ENCODE measurements around the gene RFC2.
A peak's percentile ranks its signal among the peaks of the same experiment; 100 is the strongest.

RFC2 gene

DNA sequence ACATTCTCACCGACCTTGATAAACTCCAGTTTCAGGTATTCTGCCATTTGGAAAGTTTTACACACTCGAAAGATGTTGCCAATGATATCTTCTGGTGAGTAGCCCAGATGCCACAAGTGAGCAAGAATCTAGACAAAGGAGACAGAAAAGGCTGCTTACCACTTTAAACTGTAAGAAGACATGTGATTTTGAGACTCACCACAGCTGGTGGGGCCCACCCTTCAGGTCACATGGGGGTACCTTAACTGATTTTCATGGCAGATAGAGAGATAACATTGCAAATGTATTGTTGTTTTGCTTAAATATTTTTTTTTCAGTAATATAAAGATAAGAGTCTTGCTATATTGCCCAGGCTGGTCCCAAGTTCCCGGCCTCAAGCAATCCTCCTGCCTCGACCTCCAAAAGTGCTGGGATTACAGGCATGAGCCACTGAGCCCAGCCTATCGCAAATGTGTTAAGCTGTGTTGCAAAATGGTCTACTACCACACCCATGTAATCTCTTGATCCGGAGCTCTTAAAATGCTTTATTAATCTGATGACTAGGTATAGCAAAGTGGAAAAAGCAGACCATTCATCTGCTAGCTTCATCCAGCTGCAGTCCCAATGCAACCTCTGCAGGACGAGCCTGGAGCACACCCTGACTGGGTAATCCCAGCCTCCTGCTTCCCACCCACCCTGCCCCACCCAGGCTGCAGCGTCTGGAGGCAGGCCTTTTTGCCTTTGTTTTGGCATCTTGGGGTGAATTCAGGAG is 18.5 kb downstream of the RFC2 start:
- 0 out of 3 replicates have a peak, but pooled peaks have one; percentile 18 for ATAC-seq (ENCODE audit: insufficient read depth, low read depth)
- Histone ChIP-seq H3K4me3 (ENCODE audit: low read depth in 1 of 2, low read length in 2 of 2) (no peak overlapping the region), H4K20me1 (ENCODE audit: insufficient read depth, low read length) (peaks cover 12% of the 10 kb centered on the region; the same call in 1 of the 2 replicates), H3K4me1 (ENCODE audit: insufficient read depth, low read length) (peaks cover 42% of the 10 kb centered on the region), H3K9me3 (ENCODE audit: insufficient read depth, low read length, severe bottlenecking) (no peaks in the 10 kb centered on the region), H3K79me2 (ENCODE audit: insufficient read depth, low read length) (peaks cover 33% of the 10 kb centered on the region), H3K9ac (ENCODE audit: low read depth, low read length) (peak overlapping the region; percentile 30; the same call in 1 of the 2 replicates), H3K27me3 (ENCODE audit: insufficient read depth, low read length, poor library complexity) (no peaks in the 10 kb centered on the region), H3K4me2 (ENCODE audit: insufficient read depth, low read length) (no peak overlapping the region), H2AFZ (ENCODE audit: low read depth, low read length) (no peak overlapping the region), H3K27ac (ENCODE audit: low read length) (peak overlapping the region; percentile 73), H3K36me3 (ENCODE audit: insufficient read depth, low read length) (peaks cover 97% of the 10 kb centered on the region)
- no peak for DNase-seq
- TF ChIP-seq, protein P1, sequence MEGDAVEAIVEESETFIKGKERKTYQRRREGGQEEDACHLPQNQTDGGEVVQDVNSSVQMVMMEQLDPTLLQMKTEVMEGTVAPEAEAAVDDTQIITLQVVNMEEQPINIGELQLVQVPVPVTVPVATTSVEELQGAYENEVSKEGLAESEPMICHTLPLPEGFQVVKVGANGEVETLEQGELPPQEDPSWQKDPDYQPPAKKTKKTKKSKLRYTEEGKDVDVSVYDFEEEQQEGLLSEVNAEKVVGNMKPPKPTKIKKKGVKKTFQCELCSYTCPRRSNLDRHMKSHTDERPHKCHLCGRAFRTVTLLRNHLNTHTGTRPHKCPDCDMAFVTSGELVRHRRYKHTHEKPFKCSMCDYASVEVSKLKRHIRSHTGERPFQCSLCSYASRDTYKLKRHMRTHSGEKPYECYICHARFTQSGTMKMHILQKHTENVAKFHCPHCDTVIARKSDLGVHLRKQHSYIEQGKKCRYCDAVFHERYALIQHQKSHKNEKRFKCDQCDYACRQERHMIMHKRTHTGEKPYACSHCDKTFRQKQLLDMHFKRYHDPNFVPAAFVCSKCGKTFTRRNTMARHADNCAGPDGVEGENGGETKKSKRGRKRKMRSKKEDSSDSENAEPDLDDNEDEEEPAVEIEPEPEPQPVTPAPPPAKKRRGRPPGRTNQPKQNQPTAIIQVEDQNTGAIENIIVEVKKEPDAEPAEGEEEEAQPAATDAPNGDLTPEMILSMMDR (IDR thresholded peaks at IDR 0.05; ENCODE audit: borderline replicate concordance, extremely low read depth, low read length, poor library complexity, severe bottlenecking), result no peak
- TF ChIP-seq EZH2 (IDR thresholded peaks at IDR 0.05; ENCODE audit: borderline replicate concordance, low read depth, low read length, severe bottlenecking), result no peak

DNA sequence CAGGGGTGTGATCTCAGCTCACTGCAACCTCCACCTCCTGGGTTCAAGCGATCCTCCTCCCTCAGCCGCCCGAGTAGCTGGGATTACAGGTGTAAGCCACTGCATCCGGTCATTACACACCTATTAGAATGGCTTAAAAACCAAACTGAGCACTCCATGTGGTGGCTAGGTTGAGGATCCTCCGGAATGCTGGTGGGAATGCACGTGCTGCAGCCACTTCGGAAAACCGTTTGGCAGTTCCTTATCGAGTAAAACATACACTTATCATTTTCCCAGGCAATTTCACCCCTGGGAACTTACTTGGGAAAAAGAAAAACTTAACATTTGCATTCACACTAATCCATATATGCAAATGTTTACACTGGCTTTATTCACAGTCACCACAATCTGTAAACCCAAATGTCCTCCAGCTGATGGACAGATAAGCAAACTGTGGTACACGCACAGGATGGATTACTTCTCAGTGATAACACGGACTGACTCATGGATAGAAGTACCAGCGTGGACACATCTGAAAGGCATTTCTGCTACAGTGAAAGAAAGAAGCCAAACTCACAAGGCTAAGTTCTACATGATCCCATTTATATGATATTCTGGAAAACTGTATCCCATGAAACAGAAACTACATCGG is 20.4 kb downstream of the RFC2 start:
- peak overlapping the region; percentile 64 for H3K27ac ChIP-seq (ENCODE audit: low read length)
- no peak for TF ChIP-seq EZH2 (IDR thresholded peaks at IDR 0.05; ENCODE audit: borderline replicate concordance, low read depth, low read length, severe bottlenecking)
- TF ChIP-seq, protein P1 (IDR thresholded peaks at IDR 0.05; ENCODE audit: borderline replicate concordance, extremely low read depth, low read length, poor library complexity, severe bottlenecking), result no peak
- H3K4me3 ChIP-seq (ENCODE audit: low read depth in 1 of 2, low read length in 2 of 2), result no peak overlapping the region
- H2AFZ ChIP-seq (ENCODE audit: low read depth, low read length), result no peak overlapping the region
- H3K9me3 ChIP-seq (ENCODE audit: insufficient read depth, low read length, severe bottlenecking), result no peaks in the 10 kb centered on the region
- DNase-seq (no peak), ATAC-seq (ENCODE audit: insufficient read depth, low read depth) (no peak)
- H3K27me3 ChIP-seq (ENCODE audit: insufficient read depth, low read length, poor library complexity), result no peaks in the 10 kb centered on the region
- H3K4me1 ChIP-seq (ENCODE audit: insufficient read depth, low read length), result peaks cover 35% of the 10 kb centered on the region
- peaks cover 97% of the 10 kb centered on the region for H3K36me3 ChIP-seq (ENCODE audit: insufficient read depth, low read length)
- no peak overlapping the region for H3K4me2 ChIP-seq (ENCODE audit: insufficient read depth, low read length)
- peaks cover 5% of the 10 kb centered on the region; the same call in 1 of the 2 replicates for H4K20me1 ChIP-seq (ENCODE audit: insufficient read depth, low read length)
- H3K79me2 ChIP-seq (ENCODE audit: insufficient read depth, low read length), result peaks cover 22% of the 10 kb centered on the region; the same call in 1 of the 2 replicates
- H3K9ac ChIP-seq (ENCODE audit: low read depth, low read length), result no peak overlapping the region

DNA sequence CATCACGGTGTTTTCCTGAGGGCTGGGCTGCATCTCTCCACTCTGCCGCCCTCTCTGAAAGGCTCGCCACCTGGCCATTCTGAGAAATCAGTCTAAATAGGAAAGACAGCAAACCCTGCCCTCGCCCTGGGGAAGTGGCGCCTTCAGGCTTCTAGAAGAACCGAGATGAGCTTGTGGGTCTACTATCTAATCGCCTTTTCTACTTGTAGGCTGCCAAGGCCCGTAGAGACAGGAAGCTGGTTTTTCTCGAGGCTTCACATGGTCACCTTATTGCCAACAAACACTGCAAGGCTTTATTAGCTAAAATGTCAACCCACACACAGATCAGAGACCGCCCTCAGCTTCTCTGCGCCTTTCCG is 23.0 kb downstream of the RFC2 start:
- ATAC-seq (ENCODE audit: insufficient read depth, low read depth) (0 out of 3 replicates have a peak, but pooled peaks have one; percentile 17), DNase-seq (no peak)
- Histone ChIP-seq H3K4me2 (ENCODE audit: insufficient read depth, low read length) (no peak overlapping the region), H2AFZ (ENCODE audit: low read depth, low read length) (no peak overlapping the region), H3K27me3 (ENCODE audit: insufficient read depth, low read length, poor library complexity) (no peaks in the 10 kb centered on the region), H3K36me3 (ENCODE audit: insufficient read depth, low read length) (peaks cover 86% of the 10 kb centered on the region), H3K4me1 (ENCODE audit: insufficient read depth, low read length) (peaks cover 14% of the 10 kb centered on the region), H3K4me3 (ENCODE audit: low read depth in 1 of 2, low read length in 2 of 2) (no peak overlapping the region), H3K9ac (ENCODE audit: low read depth, low read length) (no peak overlapping the region), H3K9me3 (ENCODE audit: insufficient read depth, low read length, severe bottlenecking) (no peaks in the 10 kb centered on the region), H3K27ac (ENCODE audit: low read length) (no peak overlapping the region), H3K79me2 (ENCODE audit: insufficient read depth, low read length) (peaks cover 10% of the 10 kb centered on the region; the same call in 1 of the 2 replicates), H4K20me1 (ENCODE audit: insufficient read depth, low read length) (no peaks in the 10 kb centered on the region)
- TF ChIP-seq, protein P1 (IDR thresholded peaks at IDR 0.05; ENCODE audit: borderline replicate concordance, extremely low read depth, low read length, poor library complexity, severe bottlenecking), result no peak
- no peak for TF ChIP-seq EZH2 (IDR thresholded peaks at IDR 0.05; ENCODE audit: borderline replicate concordance, low read depth, low read length, severe bottlenecking)

Measured in DND-41 (cell line).